ENCODE data around the gene GNAL.

DNA sequence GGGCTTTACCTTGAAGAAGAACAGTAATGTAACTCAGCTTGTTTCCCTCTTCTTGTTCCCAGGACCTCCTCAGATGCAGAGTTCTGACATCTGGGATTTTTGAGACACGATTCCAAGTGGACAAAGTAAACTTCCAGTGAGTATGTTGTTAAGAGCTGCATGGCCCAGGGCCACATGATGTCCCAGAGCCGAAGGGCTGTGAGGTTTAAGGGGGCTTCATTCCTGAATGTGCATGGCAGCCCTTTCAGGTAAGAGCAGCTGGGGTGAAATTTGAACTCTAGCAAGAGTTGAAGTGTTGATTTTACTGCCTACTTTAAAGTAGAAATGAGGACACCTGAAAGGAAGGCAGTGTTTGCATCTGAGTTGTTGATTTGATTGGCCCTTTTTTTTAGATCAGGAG lies 175.4 kb downstream of the GNAL start:
- TF ChIP-seq, protein P1, sequence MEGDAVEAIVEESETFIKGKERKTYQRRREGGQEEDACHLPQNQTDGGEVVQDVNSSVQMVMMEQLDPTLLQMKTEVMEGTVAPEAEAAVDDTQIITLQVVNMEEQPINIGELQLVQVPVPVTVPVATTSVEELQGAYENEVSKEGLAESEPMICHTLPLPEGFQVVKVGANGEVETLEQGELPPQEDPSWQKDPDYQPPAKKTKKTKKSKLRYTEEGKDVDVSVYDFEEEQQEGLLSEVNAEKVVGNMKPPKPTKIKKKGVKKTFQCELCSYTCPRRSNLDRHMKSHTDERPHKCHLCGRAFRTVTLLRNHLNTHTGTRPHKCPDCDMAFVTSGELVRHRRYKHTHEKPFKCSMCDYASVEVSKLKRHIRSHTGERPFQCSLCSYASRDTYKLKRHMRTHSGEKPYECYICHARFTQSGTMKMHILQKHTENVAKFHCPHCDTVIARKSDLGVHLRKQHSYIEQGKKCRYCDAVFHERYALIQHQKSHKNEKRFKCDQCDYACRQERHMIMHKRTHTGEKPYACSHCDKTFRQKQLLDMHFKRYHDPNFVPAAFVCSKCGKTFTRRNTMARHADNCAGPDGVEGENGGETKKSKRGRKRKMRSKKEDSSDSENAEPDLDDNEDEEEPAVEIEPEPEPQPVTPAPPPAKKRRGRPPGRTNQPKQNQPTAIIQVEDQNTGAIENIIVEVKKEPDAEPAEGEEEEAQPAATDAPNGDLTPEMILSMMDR (IDR thresholded peaks at IDR 0.05; ENCODE audit: insufficient read depth, low read length, poor library complexity, severe bottlenecking), result no peak
- no peak for TF ChIP-seq EZH2phosphoT487 (conservative IDR thresholded peaks at IDR 0.05; ENCODE audit: low read length)
